ENCODE measurements around the gene SEMA5A. TPM values are rescaled to one million over a fixed set of nuclear protein-coding genes. Genes with fewer than 3 reads are reported as not detected.

Gene SEMA5A
- total RNA-seq, 1 experiment from 2014 or later: 0.15 TPM

- DNase-seq (ENCODE audit: low read depth, low spot score) (no peak), ATAC-seq (no peak)
- no peak for TF ChIP-seq SIN3A (IDR thresholded peaks at IDR 0.05; ENCODE audit: borderline replicate concordance, insufficient read depth, low read depth, low read length)
- TF ChIP-seq POLR2AphosphoS5 (IDR thresholded peaks at IDR 0.05; ENCODE audit: low read depth, low read length): no peak
- TF ChIP-seq TCF7L2 (IDR thresholded peaks at IDR 0.05; ENCODE audit: low read depth, low read length): no peak
- no peak for TF ChIP-seq REST (IDR thresholded peaks at IDR 0.05; ENCODE audit: insufficient read depth in 1 of 2, low read depth in 2 of 2, low read length in 1 of 2)
- TF ChIP-seq CTCF (IDR thresholded peaks at IDR 0.05): no peak
- Histone ChIP-seq H3K9me3 (ENCODE audit: control insufficient read depth, insufficient read depth, low read depth, low read length) (peaks cover 6% of the 10 kb centered on the region; the same call in 1 of the 2 replicates), H3K27me3 (ENCODE audit: control insufficient read depth, insufficient read depth, low read length) (no peaks in the 10 kb centered on the region), H3K4me1 (ENCODE audit: control insufficient read depth, insufficient read depth, low read length) (no peaks in the 10 kb centered on the region), H3K4me3 (ENCODE audit: low read depth in 2 of 2, low read length in 2 of 2) (no peak overlapping the region), H3K27ac (ENCODE audit: low read length) (no peak overlapping the region), H3K36me3 (ENCODE audit: control insufficient read depth, insufficient read depth, low read length) (no peaks in the 10 kb centered on the region)
- ChIA-PET CTCF (no interaction called here), POLR2A (no interaction called here)
- in situ Hi-C loops (cut with HindIII; ENCODE audit: low pct_unique_long_range_greater_than_20kb, low sequenced_read_pairs) (no loop called here), intact Hi-C loops (cut with micrococcal nuclease; ENCODE audit: unreplicated experiment) (no loop called here)
- BruUV-seq (replicated peaks): no TSS peak
These were observed 524.9 kb downstream of the SEMA5A start for GRCh38 chr5:9020996-9021395.

- intact Hi-C loops (cut with micrococcal nuclease; ENCODE audit: unreplicated experiment) (no loop called here), in situ Hi-C loops (cut with HindIII; ENCODE audit: low pct_unique_long_range_greater_than_20kb, low sequenced_read_pairs) (no loop called here)
- Histone ChIP-seq H3K4me1 (ENCODE audit: control insufficient read depth, insufficient read depth, low read length) (no peaks in the 10 kb centered on the region), H3K36me3 (ENCODE audit: control insufficient read depth, insufficient read depth, low read length) (no peaks in the 10 kb centered on the region), H3K27me3 (ENCODE audit: control insufficient read depth, insufficient read depth, low read length) (no peaks in the 10 kb centered on the region), H3K9me3 (ENCODE audit: control insufficient read depth, insufficient read depth, low read depth, low read length) (no peaks in the 10 kb centered on the region), H3K4me3 (ENCODE audit: low read depth in 2 of 2, low read length in 2 of 2) (no peak overlapping the region), H3K27ac (ENCODE audit: low read length) (no peak overlapping the region)
- POLR2A ChIA-PET: no interaction called here
- CTCF ChIA-PET: no interaction called here
- TF ChIP-seq CTCF (IDR thresholded peaks at IDR 0.05) (no peak), REST (IDR thresholded peaks at IDR 0.05; ENCODE audit: insufficient read depth in 1 of 2, low read depth in 2 of 2, low read length in 1 of 2) (no peak), TCF7L2 (IDR thresholded peaks at IDR 0.05; ENCODE audit: low read depth, low read length) (no peak), POLR2AphosphoS5 (IDR thresholded peaks at IDR 0.05; ENCODE audit: low read depth, low read length) (no peak), SIN3A (IDR thresholded peaks at IDR 0.05; ENCODE audit: borderline replicate concordance, insufficient read depth, low read depth, low read length) (no peak)
- no TSS peak for BruUV-seq (replicated peaks)
- ATAC-seq (no peak), DNase-seq (ENCODE audit: low read depth, low spot score) (no peak)
These were observed 530.0 kb downstream of the SEMA5A start for GRCh38 chr5:9015937-9016270.
